Prostate gland (tissue), 2 donors: ENCODE measurements around the gene SFI1. TPM values are rescaled to one million over a fixed set of nuclear protein-coding genes. Genes with fewer than 3 reads are reported as not detected.
"Not testable (repeated sequence)": the region's sequence is repeated elsewhere in the genome, so short reads cannot be mapped to it uniquely, and the experiment has no call there.

Experiments used
- DNase-seq: peaks from one replicate; pipeline ENCODE4 v3.0.0-alpha.2; 2019; ENCODE audit warnings: low spot score
- H3K27ac ChIP-seq, 2 donors: fragments of 200-600 bp; sonication (generic); 2 replicates each; pipeline ENCODE4 v1.5.1; 2017 to 2019
- H3K27me3 ChIP-seq: fragments of 200-600 bp; sonication (generic); replicated peaks from 2 replicates; pipeline ENCODE4 v1.5.1; 2019; ENCODE audit not compliant: insufficient read depth
- H3K36me3 ChIP-seq, 2 donors: fragments of 200-600 bp; sonication (generic); 1 replicate in 1 of 2; 2 replicates in 1 of 2; pipeline versions ENCODE4 v1.5.1 to v1.8.1; 2017 to 2019
- H3K4me1 ChIP-seq: fragments of 200-600 bp; sonication (generic); replicated peaks from 2 replicates; pipeline ENCODE4 v1.5.1; 2019
- H3K4me3 ChIP-seq, 2 donors: fragments of 200-600 bp; sonication (generic); 2 replicates each; pipeline ENCODE4 v1.5.1; 2017 to 2019
- H3K9me3 ChIP-seq: fragments of 200-600 bp; sonication (generic); 2 replicates; pipeline ENCODE4 v1.5.1; 2017
- CTCF ChIP-seq, 4 experiments: fragments of 200-600 bp in 2 of 4; fragments of 450-650 bp in 2 of 4; sonication (generic) in 2 of 4; IDR thresholded peaks; 1 replicate in 3 of 4; 2 replicates in 1 of 4; pipeline ENCODE4 v1.5.1; 2016 to 2019; ENCODE audit warnings: antibody characterized with exemption in 4 of 4, mild to moderate bottlenecking in 2 of 4, moderate library complexity in 2 of 4
- POLR2A ChIP-seq: fragments of 450-650 bp; IDR thresholded peaks from one replicate; pipeline ENCODE4 v1.6.1; 2016; ENCODE audit warnings: antibody characterized with exemption, mild to moderate bottlenecking
- POLR2AphosphoS5 ChIP-seq: sonication (generic); formaldehyde crosslinking; IDR thresholded peaks from one replicate; pipeline ENCODE4 v1.6.1; 2017; ENCODE audit warnings: antibody characterized with exemption
- WGBS: methylation state at CpG from one replicate; pipeline ENCODE4 v1.1.5; 2018; 5-methylcytosine and 5-hydroxymethylcytosine counted together
- intact Hi-C: fragments of 100-400 bp; cut with DNase I; formaldehyde crosslinking; loops from one replicate; pipeline ENCODE4 v1.14.2; 2022
- total RNA-seq, 2 donors: library from RNA; depleted of rRNA; stranded (reverse); fragments of >200 nt; gene quantifications; one replicate each; pipeline ENCODE4 v1.1.0, GENCODE V29; 2016

The SFI1 gene
- total RNA-seq, 2 donors from 2014 or later, result 21.5 to 68.8 TPM

- DNase-seq, result no peak
- intact Hi-C loops, result no loop called here
- H3K9me3 ChIP-seq, result no peaks in the 10 kb centered on the region
These were observed 19.0 kb upstream of the SFI1 start for GRCh38 chr22:31477329-31477728.

DNA sequence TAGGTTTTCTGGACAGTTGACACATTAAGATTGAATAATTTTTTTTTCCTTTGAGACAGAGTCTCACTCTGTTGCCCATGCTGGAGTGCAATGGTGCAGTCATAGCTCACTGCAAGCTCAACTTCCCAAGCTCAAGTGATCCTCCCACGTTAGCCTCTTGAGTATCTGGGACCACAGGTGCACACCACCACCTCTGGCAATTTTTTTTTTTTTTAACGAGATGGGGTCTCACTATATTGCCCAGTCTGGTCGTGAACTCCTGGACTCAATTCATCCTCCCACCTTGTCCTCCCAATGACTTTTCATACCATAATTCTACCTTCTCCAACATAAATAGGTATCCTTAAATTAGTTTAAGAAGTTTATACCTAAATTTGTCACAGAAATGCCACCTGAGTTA, 15.2 kb upstream of the SFI1 start:
- H3K27me3 ChIP-seq, result no peaks in the 10 kb centered on the region
- no peak overlapping the region for H3K27ac ChIP-seq
- H3K4me1 ChIP-seq, result no peaks in the 10 kb centered on the region
- intact Hi-C loops, result no loop called here
- H3K4me3 ChIP-seq, result no peak overlapping the region
- H3K9me3 ChIP-seq, result no peaks in the 10 kb centered on the region
- TF ChIP-seq POLR2A, result no peak
- no peak for TF ChIP-seq POLR2AphosphoS5
- TF ChIP-seq CTCF (IDR thresholded peaks at IDR 0.05), result no peak
- WGBS, result 95% methylated on average over 3 of the region's 3 CpGs
- no peak for DNase-seq
- H3K36me3 ChIP-seq, result peaks cover 0 to 5% of the 10 kb centered on the region in 2 donors

More at GRCh38 chr22:31477329-31477728, 19.0 kb upstream of the SFI1 start:
- TF ChIP-seq POLR2AphosphoS5 (no peak), CTCF (IDR thresholded peaks at IDR 0.05) (no peak), POLR2A (no peak)
- H3K27me3 ChIP-seq, result no peaks in the 10 kb centered on the region
- no peaks in the 10 kb centered on the region for H3K36me3 ChIP-seq
- no peak overlapping the region for H3K27ac ChIP-seq
- WGBS, result 94% methylated on average over 4 of the region's 4 CpGs
- no peaks in the 10 kb centered on the region for H3K4me1 ChIP-seq
- no peak overlapping the region for H3K4me3 ChIP-seq

GRCh38 chr22:31482470-31482869, 13.9 kb upstream of the SFI1 start:
- WGBS, result 87% methylated on average over 8 of the region's 8 CpGs
- H3K27me3 ChIP-seq, H3K4me1 ChIP-seq, H3K27ac ChIP-seq, H3K9me3 ChIP-seq, H3K4me3 ChIP-seq, intact Hi-C loops, H3K36me3 ChIP-seq, DNase-seq: not testable (repeated sequence)

DNA sequence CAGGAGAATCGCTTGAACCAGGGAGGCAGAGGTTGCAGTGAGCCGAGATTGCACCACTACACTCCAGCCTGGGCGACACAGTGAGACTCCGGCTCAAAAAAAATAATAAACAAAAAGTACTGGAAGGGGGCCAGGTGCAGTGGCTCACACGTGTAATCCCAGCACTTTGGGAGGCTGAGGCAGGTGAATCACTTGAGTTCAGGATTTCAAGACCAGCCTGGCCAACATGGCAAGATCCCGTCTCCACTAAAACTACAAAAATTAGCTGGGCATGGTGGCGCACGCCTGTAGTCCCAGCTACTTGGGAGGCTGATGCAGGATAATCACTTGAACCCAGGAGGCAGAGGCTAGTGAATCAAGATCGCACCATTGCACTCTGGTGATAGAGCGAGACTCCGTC, 10.0 kb upstream of the SFI1 start:
- WGBS, result 88% methylated on average over 11 of the region's 11 CpGs
- H3K27me3 ChIP-seq, H3K4me3 ChIP-seq, DNase-seq, H3K36me3 ChIP-seq, H3K27ac ChIP-seq, intact Hi-C loops, H3K9me3 ChIP-seq: not testable (repeated sequence)
- H3K4me1 ChIP-seq, result peaks cover 12% of the 10 kb centered on the region

GRCh38 chr22:31486951-31487350, 9.4 kb upstream of the SFI1 start:
- Histone ChIP-seq H3K36me3 (peaks cover 0 to 5% of the 10 kb centered on the region in 2 donors), H3K9me3 (no peaks in the 10 kb centered on the region), H3K27me3 (no peaks in the 10 kb centered on the region), H3K27ac (no peak overlapping the region), H3K4me1 (peaks cover 12% of the 10 kb centered on the region), H3K4me3 (no peak overlapping the region)
- TF ChIP-seq POLR2A, result no peak
- no peak for TF ChIP-seq CTCF (IDR thresholded peaks at IDR 0.05)
- no peak for TF ChIP-seq POLR2AphosphoS5
- 100% methylated on average over 2 of the region's 2 CpGs for whole genome bisulfite sequencing
- DNase-seq, result no peak
- intact Hi-C loops, result no loop called here

DNA sequence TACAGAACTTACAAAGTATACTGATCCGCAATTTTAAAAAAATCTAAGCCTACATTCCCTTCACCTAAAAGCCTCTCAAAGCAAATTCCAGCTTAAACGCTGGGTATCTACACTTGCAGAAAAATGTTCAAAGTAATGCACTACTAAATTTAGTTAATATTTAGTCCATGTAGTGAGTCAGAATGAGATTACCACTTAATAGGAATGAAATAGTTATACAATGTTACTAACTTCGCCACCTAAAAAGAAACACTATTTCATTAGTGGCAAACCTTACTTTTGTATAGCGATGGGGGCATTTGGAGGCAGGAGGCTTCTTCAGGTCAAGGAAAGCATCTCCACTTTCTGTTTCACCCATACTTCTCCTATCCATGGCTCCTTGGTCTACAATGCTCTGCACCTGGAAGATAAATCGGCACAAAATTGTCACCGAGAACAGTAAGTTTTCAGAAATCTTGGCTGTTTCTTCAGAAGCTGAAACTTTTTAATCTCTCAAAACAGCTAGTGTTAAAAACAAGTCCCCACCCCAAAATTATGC, 7.9 kb upstream of the SFI1 start:
- H3K27ac ChIP-seq, result peak overlapping the region; percentile 91 to 97
- DNase-seq, result no peak
- peaks cover 12% of the 10 kb centered on the region for H3K4me1 ChIP-seq
- 75% methylated on average over 6 of the region's 6 CpGs for WGBS
- intact Hi-C loops, result no loop called here
- H3K36me3 ChIP-seq, result peaks cover 0 to 2% of the 10 kb centered on the region in 2 donors
- H3K27me3 ChIP-seq, result no peaks in the 10 kb centered on the region
- no peaks in the 10 kb centered on the region for H3K9me3 ChIP-seq
- TF ChIP-seq POLR2AphosphoS5 (no peak), CTCF (IDR thresholded peaks at IDR 0.05) (no peak), POLR2A (no peak)
- peak overlapping the region; percentile 82 to 87 for H3K4me3 ChIP-seq
